GM12878 (cell line): ENCODE measurements around the gene ZDHHC9.

ENCODE experiments used
- ASH2L ChIP-seq: fragments of 300-600, 200-600 bp; sonication (generic); IDR thresholded peaks from 2 replicates; pipeline ENCODE4 v1.6.1; 2017; ENCODE audit warnings: low read depth, mild to moderate bottlenecking, borderline replicate concordance
- CTCF ChIP-seq, 3 experiments: IDR thresholded peaks in 2 of 3; conservative IDR thresholded peaks in 1 of 3; 2 replicates each; pipeline ENCODE4 v1.5.1; 2011; ENCODE audit warnings: low read depth in 3 of 3, low read length in 3 of 3, mild to moderate bottlenecking in 3 of 3, control low read depth in 2 of 3, moderate library complexity in 2 of 3, inconsistent platforms in 1 of 3, mixed read lengths in 1 of 3; ENCODE audit not compliant: control insufficient read depth in 2 of 3, insufficient read depth in 1 of 3; ENCODE audit errors: extremely low read depth in 1 of 3
- EED ChIP-seq: sonication (generic); IDR thresholded peaks from 2 replicates; pipeline ENCODE4 v1.6.1; 2016; ENCODE audit warnings: antibody characterized with exemption, low read depth
- FOXM1 ChIP-seq: IDR thresholded peaks from 2 replicates; pipeline ENCODE4 v1.6.1; 2012; ENCODE audit warnings: low read depth, mild to moderate bottlenecking, inconsistent platforms, low read length, moderate library complexity
- RCOR1 ChIP-seq: conservative IDR thresholded peaks from 2 replicates; pipeline ENCODE4 v1.6.1; 2012; ENCODE audit warnings: low read depth, low read length, improper control_type of control experiment
- TBL1XR1 ChIP-seq: IDR thresholded peaks from 2 replicates; pipeline ENCODE4 v1.6.1; 2012; ENCODE audit warnings: low read depth, low read length, improper control_type of control experiment
- TF ChIP-seq, protein P1 (sequence below): fragments of 450-650 bp; formaldehyde crosslinking; IDR thresholded peaks from 2 replicates; pipeline ENCODE4 v1.4.0; 2022; ENCODE audit warnings: mild to moderate bottlenecking, moderate library complexity

DNA sequence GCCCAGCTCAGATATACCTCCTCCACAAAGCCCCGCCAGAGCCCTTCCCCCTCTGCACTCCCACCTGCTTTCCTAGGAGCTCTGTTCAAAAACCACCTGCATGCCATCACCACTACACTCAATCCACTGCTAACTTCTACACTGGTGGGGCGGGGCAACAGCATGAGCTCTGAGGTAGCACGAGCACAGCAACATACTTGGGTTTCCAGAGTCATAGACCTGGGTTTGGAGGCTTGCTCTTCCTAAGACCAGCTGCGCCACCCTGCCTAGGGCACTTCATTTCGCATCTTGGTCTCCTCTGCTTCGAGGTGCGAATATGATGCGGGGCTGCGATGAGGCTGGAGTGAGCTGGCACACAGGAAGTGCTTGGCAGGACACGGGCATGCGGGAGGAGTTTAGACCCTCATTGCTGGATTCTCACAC lies 60.4 kb downstream of the ZDHHC9 start:
- TF ChIP-seq FOXM1: no peak
- TF ChIP-seq CTCF (IDR thresholded peaks at IDR 0.05 in 2 of 3, conservative IDR thresholded peaks at IDR 0.05 in 1 of 3; ENCODE audit: control insufficient read depth in 2 of 3, extremely low read depth in 1 of 3, insufficient read depth in 1 of 3, low read depth in 3 of 3, low read length in 3 of 3): no peak
- TF ChIP-seq, protein P1, sequence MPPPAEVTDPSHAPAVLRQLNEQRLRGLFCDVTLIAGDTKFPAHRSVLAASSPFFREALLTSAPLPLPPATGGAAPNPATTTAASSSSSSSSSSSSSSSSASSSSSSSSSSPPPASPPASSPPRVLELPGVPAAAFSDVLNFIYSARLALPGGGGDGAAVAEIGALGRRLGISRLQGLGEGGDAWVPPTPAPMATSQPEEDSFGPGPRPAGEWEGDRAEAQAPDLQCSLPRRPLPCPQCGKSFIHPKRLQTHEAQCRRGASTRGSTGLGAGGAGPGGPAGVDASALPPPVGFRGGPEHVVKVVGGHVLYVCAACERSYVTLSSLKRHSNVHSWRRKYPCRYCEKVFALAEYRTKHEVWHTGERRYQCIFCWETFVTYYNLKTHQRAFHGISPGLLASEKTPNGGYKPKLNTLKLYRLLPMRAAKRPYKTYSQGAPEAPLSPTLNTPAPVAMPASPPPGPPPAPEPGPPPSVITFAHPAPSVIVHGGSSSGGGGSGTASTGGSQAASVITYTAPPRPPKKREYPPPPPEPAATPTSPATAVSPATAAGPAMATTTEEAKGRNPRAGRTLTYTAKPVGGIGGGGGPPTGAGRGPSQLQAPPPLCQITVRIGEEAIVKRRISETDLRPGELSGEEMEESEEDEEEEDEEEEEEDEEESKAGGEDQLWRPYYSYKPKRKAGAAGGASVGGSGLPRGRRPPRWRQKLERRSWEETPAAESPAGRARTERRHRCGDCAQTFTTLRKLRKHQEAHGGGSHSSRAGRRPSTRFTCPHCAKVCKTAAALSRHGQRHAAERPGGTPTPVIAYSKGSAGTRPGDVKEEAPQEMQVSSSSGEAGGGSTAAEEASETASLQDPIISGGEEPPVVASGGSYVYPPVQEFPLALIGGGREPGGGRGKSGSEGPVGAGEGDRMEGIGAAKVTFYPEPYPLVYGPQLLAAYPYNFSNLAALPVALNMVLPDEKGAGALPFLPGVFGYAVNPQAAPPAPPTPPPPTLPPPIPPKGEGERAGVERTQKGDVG (CRISPR knock-in tag): no peak
- TF ChIP-seq TBL1XR1: no peak
- no peak for TF ChIP-seq RCOR1
- TF ChIP-seq EED: no peak
- TF ChIP-seq ASH2L: no peak
